Thyroid gland (tissue), 4 donors: Measurements from ENCODE around the gene FBLN1. TPM values are rescaled to one million over a fixed set of nuclear protein-coding genes. Genes with fewer than 3 reads are reported as not detected.
"Not testable (repeated sequence)": the region's sequence is repeated elsewhere in the genome, so short reads cannot be mapped to it uniquely, and the experiment has no call there.

Experiments
- DNase-seq, 2 donors: peaks; one replicate each; pipeline ENCODE4 v3.0.0-alpha.2; 2019
- H3K27ac ChIP-seq, 3 donors: fragments of 200-600 bp; sonication (generic); 1 replicate in 2 of 3; 2 replicates in 1 of 3; pipeline ENCODE4 v1.5.1; 2016 to 2019; ENCODE audit warnings: mild to moderate bottlenecking in 1 of 3, moderate library complexity in 1 of 3
- H3K27me3 ChIP-seq: fragments of 200-600 bp; sonication (generic); one replicate; pipeline ENCODE4 v1.5.1; 2019
- H3K36me3 ChIP-seq, 2 donors: fragments of 200-600 bp; sonication (generic); one replicate each; pipeline ENCODE4 v1.5.1; 2016 to 2019
- H3K4me1 ChIP-seq, 2 donors: fragments of 200-600 bp; sonication (generic); one replicate each; pipeline ENCODE4 v1.5.1; 2017 to 2019
- H3K4me3 ChIP-seq, 3 donors: fragments of 200-600 bp; sonication (generic); replicated peaks in 1 of 3; 1 replicate in 2 of 3; 2 replicates in 1 of 3; pipeline ENCODE4 v1.5.1; 2016; ENCODE audit warnings: mild to moderate bottlenecking in 1 of 3
- H3K9me3 ChIP-seq: fragments of 200-600 bp; sonication (generic); one replicate; pipeline ENCODE4 v1.5.1; 2017
- POLR2A ChIP-seq, 2 donors: fragments of 450-650 bp; IDR thresholded peaks; one replicate each; pipeline ENCODE4 v1.6.1; 2017; ENCODE audit warnings: antibody characterized with exemption in 2 of 2, mild to moderate bottlenecking in 2 of 2, moderate library complexity in 1 of 2
- WGBS, 2 donors: methylation state at CpG; one replicate each; pipeline ENCODE4 v1.1.5; 2017; 5-methylcytosine and 5-hydroxymethylcytosine counted together
- intact Hi-C: fragments of 100-400 bp; cut with DNase I; formaldehyde crosslinking; loops from one replicate; pipeline ENCODE4 v1.15.1; 2023
- total RNA-seq, 4 donors: library from RNA; depleted of rRNA; stranded (reverse); fragments of >200 nt; gene quantifications; one replicate each; pipeline ENCODE4 v1.2.3, GENCODE V29; 2016
- TF ChIP-seq, protein P1 (sequence below), 6 experiments: fragments of 200-600 bp in 3 of 6; fragments of 450-650 bp in 3 of 6; sonication (generic) in 3 of 6; IDR thresholded peaks; one replicate each; pipeline ENCODE4 v1.5.1; 2016 to 2019; ENCODE audit warnings: antibody characterized with exemption in 6 of 6, mild to moderate bottlenecking in 2 of 6, inconsistent platforms in 1 of 6, moderate library complexity in 1 of 6

Gene FBLN1
- total RNA-seq, 4 donors from 2014 or later, result 52.3 to 199 (median 163) TPM

DNA sequence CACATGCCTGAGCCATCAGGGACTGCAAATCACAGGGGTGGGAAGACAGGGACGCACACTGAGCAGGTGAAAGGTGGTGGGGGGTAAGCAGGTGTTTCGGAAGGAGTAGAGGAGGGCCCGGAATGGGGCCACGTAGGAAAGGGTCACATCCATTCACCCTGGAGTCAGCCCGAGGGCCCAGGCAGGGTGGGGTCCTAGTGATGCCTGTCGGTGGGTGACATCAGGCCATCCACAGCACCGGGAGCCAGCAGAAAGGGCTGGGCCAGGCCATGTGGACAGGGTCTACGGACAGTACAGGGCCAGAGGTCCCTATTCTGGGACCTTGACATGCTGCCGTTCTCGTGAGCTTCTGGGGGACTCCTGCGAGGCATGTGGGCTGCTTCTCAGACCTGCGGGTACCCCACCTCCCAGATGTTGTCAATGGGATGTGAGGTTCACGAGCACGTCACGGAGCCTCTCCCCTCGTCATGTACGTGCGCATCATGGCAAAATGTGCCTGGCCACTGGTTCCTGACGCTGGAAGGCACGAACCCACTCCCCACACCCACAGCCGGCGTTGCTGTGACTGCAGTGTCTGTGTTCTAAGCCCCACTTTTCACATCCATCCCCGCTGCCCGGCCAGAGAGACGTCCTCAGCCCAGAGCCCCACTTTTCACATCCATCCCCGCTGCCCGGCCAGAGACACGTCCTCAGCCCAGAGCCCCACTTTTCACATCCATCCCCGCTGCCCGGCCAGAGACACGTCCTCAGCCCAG is 84.1 kb downstream of the FBLN1 start:
- no peak for DNase-seq
- no peaks in the 10 kb centered on the region for H3K27me3 ChIP-seq
- H3K9me3 ChIP-seq, result no peaks in the 10 kb centered on the region
- no peak overlapping the region for H3K27ac ChIP-seq
- no peaks in the 10 kb centered on the region for H3K4me1 ChIP-seq
- 90 to 91% methylated on average over 24 to 28 of the region's 31 CpGs for WGBS, 2 donors
- TF ChIP-seq POLR2A (IDR thresholded peaks at IDR 0.05), result no peak
- TF ChIP-seq, protein P1, sequence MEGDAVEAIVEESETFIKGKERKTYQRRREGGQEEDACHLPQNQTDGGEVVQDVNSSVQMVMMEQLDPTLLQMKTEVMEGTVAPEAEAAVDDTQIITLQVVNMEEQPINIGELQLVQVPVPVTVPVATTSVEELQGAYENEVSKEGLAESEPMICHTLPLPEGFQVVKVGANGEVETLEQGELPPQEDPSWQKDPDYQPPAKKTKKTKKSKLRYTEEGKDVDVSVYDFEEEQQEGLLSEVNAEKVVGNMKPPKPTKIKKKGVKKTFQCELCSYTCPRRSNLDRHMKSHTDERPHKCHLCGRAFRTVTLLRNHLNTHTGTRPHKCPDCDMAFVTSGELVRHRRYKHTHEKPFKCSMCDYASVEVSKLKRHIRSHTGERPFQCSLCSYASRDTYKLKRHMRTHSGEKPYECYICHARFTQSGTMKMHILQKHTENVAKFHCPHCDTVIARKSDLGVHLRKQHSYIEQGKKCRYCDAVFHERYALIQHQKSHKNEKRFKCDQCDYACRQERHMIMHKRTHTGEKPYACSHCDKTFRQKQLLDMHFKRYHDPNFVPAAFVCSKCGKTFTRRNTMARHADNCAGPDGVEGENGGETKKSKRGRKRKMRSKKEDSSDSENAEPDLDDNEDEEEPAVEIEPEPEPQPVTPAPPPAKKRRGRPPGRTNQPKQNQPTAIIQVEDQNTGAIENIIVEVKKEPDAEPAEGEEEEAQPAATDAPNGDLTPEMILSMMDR (IDR thresholded peaks at IDR 0.05), result no peak
- intact Hi-C loops, result loop anchor here (10.0 kb wide), 1 partner anchor 528 kb away; no protein-coding TSS in a partner anchor
- H3K4me3 ChIP-seq, result no peak overlapping the region
- no peaks in the 10 kb centered on the region for H3K36me3 ChIP-seq

DNA sequence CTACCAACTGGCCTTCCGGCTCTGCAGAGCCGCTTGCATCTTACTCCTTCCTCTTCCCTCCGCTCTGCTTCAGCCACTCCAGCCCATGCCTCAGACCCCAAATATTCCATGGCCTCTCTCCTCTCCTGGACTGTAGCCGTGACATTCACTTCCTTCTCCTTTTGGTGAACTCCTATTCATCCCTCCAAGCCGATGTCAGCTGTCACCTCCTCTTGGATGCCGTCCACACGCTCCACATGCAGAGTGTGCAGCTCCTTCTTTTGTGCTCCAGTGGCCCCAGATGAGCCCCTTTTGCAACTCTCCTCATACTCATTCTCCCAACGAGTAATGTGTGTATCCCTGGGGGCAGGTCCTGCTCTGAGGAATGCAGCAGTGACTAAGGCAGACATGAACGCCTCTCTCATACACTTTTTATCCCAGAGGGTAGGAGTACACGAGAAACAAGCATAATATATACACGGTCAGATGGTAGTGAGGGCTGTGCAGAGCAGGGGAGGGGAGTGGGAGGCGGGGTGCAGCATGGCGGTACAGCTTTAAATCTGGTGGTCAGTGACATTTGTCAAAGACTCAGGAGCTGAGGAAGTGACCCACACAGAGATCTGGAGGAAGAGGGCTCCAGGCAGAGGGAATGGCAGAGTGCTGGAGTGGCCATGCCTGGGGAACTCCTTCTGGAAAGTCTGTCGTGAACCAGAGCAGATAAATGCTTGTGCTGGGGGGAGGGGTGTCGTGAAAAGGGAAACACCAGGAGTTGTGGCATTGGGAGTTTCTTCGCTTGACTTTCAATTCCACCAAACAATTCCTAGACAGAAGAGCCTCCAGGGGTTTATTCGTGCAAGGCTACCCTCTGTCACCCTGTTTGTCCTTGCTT is 85.2 kb downstream of the FBLN1 start:
- no peak for TF ChIP-seq POLR2A (IDR thresholded peaks at IDR 0.05)
- TF ChIP-seq, protein P1 (IDR thresholded peaks at IDR 0.05), result no peak
- 72 to 76% methylated on average over 17 of the region's 17 CpGs for WGBS, 2 donors
- no peak overlapping the region for H3K27ac ChIP-seq
- no peaks in the 10 kb centered on the region for H3K27me3 ChIP-seq
- no peaks in the 10 kb centered on the region for H3K4me1 ChIP-seq
- DNase-seq, result no peak
- intact Hi-C loops, result loop anchor here (10.0 kb wide), 1 partner anchor 527 kb away; no protein-coding TSS in a partner anchor
- no peak overlapping the region for H3K4me3 ChIP-seq
- no peaks in the 10 kb centered on the region for H3K9me3 ChIP-seq
- no peaks in the 10 kb centered on the region for H3K36me3 ChIP-seq

DNA sequence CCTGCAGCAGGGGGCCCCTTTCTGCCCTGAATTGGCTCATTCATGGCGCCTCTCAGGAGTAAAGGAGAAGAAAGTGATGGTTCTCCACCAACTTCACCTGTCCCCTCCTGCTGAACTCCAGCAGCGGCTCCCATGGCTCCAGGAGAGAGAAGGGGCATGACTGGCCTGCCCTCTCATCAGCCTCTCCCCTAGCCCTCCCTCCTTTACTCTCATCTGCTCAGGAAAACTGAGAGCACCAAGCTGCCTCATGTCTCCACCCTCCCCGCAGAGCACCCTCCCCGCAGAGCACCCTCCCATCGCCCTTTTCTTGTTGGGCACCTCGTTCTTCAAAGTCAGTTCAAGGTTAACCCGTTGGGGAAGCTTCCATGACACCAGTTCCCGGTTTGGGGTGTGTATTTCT is 86.9 kb downstream of the FBLN1 start:
- no peaks in the 10 kb centered on the region for H3K4me1 ChIP-seq
- no peaks in the 10 kb centered on the region for H3K9me3 ChIP-seq
- no peaks in the 10 kb centered on the region for H3K36me3 ChIP-seq
- no peaks in the 10 kb centered on the region for H3K27me3 ChIP-seq
- WGBS, 2 donors, result 85 to 89% methylated on average over 7 to 8 of the region's 8 CpGs
- intact Hi-C loops, result loop anchor here (10.0 kb wide), 1 partner anchor 525 kb away; no protein-coding TSS in a partner anchor
- no peak overlapping the region for H3K27ac ChIP-seq
- DNase-seq, result no peak
- TF ChIP-seq, protein P1 (IDR thresholded peaks at IDR 0.05), result no peak
- TF ChIP-seq POLR2A (IDR thresholded peaks at IDR 0.05), result no peak
- H3K4me3 ChIP-seq, result no peak overlapping the region

DNA sequence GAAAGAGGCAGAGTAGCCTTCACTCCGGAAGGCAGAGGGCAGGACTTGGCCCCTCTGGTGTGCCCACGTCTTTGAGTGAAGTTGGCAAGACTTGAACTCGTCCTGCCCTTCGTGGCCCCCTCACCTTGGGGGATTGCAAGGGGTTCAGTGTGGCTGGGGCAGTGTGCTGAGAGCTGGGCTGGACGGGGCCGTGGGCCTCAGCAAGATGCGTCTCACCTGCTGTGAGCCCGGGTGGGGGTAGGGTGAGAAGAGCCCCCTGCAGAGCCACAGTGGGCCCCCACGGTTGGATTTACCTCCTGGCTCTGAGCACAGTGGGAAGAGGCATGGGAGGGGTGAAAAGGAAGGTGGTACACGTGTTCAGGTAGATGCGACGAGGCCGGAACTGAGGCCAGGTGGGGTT is 87.6 kb downstream of the FBLN1 start:
- H3K9me3 ChIP-seq, result no peaks in the 10 kb centered on the region
- 83 to 84% methylated on average over 12 to 13 of the region's 13 CpGs for WGBS, 2 donors
- H3K36me3 ChIP-seq, result no peaks in the 10 kb centered on the region
- no peak overlapping the region for H3K27ac ChIP-seq
- H3K4me3 ChIP-seq, result no peak overlapping the region
- no peaks in the 10 kb centered on the region for H3K4me1 ChIP-seq
- H3K27me3 ChIP-seq, result no peaks in the 10 kb centered on the region
- TF ChIP-seq POLR2A (IDR thresholded peaks at IDR 0.05), result no peak
- TF ChIP-seq, protein P1 (IDR thresholded peaks at IDR 0.05), result no peak
- intact Hi-C loops, result no loop called here
- DNase-seq, result no peak

DNA sequence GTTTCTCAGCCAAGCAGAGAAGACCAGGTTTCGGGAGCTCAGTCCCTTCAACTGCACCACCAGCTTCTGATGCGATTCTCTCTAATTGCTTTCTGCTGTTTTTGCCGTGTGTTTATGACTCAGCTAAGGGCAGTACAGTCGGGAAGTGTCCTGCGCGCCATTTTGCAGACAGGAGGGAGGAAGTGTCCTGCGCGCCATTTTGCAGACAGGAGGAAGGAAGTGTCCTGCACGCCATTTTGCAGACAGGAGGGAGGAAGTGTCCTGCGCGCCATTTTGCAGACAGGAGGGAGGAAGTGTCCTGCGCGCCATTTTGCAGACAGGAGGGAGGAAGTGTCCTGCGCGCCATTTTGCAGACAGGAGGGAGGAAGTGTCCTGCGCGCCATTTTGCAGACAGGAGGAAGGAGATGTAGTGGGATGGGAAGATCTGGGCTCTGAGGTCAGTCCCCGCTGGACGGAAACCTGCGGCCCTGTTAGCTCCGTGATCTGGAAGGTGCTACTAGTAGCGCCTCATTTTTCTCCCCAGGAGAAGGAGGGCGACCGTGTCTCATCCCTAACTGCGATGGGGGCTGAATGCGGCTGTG is 89.0 kb downstream of the FBLN1 start:
- H3K4me1 ChIP-seq, H3K27me3 ChIP-seq, intact Hi-C loops, DNase-seq, H3K36me3 ChIP-seq, H3K27ac ChIP-seq, H3K9me3 ChIP-seq, H3K4me3 ChIP-seq: not testable (repeated sequence)
- 94% methylated on average over 23 to 26 of the region's 26 CpGs for WGBS, 2 donors
